GDM1 (cell line): ENCODE results near the gene CPS1.

ENCODE experiments used
- DNase-seq: peaks from one replicate; lab custom pipeline; 2025; lab: John Stamatoyannopoulos, UW

The CPS1 gene

DNA sequence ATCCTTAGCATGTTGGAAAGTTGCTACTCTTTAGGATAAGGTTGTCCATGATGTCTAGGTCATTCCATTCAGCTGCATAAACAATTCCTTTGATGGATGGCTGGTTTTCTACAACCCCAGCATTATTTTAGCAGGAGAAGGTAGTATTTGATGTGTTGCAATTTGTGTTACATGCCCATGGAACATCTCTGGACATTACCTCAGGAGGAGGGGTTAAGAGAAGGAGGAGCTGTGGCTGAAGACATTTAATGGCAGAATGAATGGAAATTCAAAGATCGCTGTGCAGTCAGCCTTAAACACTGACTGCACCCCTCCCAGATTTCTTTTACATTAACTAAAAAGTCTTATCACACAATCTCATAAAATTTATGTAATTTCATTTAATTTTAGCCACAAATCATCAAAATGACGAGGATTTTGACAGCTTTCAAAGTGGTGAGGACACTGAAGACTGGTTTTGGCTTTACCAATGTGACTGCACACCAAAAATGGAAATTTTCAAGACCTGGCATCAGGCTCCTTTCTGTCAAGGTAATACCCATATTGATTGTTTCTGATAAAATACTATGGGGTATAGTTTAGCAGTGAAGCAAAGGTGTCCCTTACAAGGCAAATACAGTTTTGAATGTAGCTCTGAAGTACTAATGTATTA, at the start of gene CPS1:
Gene CPS1, plus strand, starts transcription at position 271 of the 652 bp plus-strand sequence. Its CDS starts 135 bp downstream, at position 406.
- DNase-seq = no peak

- no peak for DNase-seq
These were observed 40.5 kb upstream of the CPS1 start for GRCh38 chr2:210515911-210516310.

- no peak for DNase-seq
These were observed 39.1 kb upstream of the CPS1 start for GRCh38 chr2:210517264-210517663.

- no peak for DNase-seq
These were observed 36.8 kb upstream of the CPS1 start for GRCh38 chr2:210519594-210519993.

- DNase-seq = no peak
These were observed 34.0 kb upstream of the CPS1 start for GRCh38 chr2:210522399-210522798.

GRCh38 chr2:210523650-210524289, 32.6 kb upstream of the CPS1 start:
- no peak for DNase-seq

GRCh38 chr2:210524533-210524932, 31.9 kb upstream of the CPS1 start:
- DNase-seq = no peak

- DNase-seq = no peak
These were observed 29.1 kb upstream of the CPS1 start for GRCh38 chr2:210527286-210527685.

DNA sequence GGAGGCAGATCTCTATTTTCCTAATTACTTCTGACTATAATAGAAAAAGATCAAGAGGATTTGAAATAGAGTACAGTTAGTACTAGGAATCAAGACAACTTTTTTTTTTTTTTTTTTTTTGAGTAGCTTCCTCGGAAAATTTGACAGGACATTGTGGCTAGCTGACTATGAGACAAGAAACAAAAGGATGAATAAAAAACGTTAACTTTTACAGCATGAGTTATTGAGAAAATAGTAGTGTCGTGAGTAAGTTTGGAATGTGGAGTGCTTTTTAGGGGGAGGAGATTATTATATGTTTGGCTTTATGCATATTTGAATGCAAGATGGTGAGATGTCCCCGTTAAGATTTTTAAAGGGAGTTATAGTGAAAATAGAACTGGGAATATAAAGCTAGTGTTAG, 27.7 kb upstream of the CPS1 start:
- DNase-seq = no peak

GRCh38 chr2:210531050-210531449, 25.3 kb upstream of the CPS1 start:
- DNase-seq = no peak

DNA sequence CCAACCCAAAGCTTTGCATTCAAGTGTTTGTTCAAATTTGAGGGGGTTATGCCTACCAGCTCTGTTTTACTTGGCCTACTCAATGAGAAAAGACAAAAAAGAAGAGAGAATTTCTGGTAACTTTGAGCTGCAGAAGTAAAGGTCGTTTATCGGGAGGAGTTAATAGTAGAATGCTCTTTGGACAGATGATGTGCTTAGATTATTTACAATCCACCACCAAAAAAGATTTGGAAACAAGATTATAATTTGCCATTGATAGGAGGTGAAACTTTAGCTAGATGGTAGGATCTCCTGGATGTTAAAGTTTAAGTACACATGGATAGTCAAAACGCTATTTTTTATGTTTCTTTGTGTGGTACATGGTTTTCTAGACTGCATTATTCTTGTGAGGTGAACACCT, 24.9 kb upstream of the CPS1 start:
- no peak for DNase-seq

DNA sequence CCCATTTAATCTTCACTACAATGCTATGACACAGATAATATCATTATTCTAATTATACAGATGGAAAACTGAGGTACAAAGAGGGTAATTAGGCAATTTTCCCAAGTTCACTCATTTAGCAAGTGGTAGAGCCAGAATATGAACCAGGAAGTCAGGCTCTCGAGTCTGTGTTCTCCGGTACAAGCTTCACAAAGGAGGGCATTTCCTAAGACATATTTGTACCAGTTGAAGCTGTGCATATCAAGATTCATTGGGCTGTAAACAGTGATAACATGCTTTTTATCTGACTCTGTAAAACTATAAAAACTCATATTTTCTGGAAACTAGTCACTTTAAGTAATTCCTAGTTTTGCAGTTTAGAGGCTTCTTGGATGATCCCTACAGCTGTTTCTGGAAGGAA, 23.0 kb upstream of the CPS1 start:
- DNase-seq = no peak

- DNase-seq = no peak
These were observed 21.5 kb upstream of the CPS1 start for GRCh38 chr2:210534879-210535278.

DNA sequence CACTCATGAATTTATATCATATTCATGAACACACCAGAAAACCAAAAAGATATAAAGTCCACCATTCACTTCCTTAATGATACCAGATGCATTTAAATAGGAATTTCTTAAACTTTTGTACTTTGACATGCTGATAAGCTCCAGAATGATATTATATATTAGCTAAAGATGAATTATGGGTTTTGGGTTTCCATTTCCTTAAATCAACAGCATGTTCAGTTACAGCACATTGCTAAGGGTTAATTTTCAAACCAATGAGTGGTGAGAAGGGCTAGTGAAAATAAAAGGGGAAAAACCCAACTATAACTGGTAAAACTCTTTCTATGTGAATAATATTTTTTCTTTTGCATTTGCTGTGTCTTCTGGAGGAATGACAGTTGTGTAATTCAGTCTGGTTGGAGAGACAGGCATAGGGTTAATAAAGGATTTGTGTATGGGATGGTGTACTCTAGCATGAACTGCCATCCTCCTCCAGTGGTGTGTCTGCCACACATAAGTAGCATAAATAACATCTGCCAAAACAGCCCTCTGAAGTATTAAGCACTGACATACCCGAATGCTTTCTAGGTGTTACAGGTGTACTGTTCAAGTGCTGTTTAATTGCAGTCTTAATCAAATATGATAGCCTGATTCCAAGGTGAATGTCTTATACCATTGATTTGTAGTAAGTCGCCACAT, 19.3 kb upstream of the CPS1 start:
- DNase-seq = no peak

DNA sequence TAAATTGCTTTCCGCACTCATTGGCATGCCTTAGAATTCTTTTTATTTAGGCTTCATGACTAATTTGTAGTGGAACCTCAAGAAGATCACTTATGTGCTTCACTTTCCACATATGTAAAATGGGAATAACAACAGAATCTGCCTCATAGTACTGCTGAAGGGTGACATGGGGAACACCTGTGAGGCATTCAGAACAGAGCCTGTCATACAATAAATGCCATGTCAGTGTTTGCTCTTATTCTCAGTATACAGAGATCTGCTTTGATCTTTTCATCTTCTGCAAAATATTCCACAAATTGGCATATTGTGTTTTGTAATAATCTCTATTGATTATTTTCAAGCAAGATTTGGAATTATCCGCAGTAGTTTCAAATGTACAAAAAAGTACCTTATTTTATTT, 17.4 kb upstream of the CPS1 start:
- no peak for DNase-seq

DNA sequence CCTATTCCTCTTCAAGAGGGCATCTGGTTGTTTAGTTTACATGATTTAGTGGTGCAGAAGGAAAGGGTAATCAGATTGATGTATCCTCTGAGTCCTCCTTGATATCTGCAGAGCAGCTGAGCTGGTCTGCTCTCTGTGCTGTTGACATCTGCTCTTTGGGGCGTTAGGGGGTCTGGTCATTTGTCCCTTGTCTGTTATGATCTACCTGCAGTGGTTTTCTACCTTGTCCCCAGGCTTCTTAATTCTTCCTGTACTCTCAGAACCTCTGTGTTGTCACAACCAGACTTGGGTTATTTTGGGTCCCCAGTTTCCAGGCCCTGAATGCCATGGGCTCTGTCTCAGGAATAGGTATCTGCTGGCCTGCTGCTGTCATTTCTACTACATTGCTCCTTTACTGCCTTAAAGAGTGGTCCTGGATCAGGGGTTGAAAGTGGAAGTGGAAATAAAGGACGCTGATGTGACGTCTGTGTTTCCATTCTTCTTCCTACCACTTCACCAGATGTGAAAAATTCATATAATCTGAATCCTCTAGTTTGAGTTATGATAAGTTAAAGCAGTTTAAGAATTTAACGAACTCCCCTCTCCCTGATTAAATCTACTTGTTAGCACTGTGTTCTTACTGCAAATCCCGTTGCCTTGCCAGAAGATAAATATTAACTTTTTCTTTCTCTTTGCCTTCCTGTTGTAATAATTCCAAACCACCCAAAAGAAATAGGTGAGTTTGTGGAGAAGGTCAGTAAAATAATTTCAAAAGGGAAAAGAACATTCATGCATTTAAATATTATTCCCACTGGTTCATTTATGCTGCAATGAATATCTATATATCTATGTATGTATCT, 16.6 kb upstream of the CPS1 start:
- DNase-seq = no peak

- DNase-seq = no peak
These were observed 15.9 kb upstream of the CPS1 start for GRCh38 chr2:210540471-210540870.

GRCh38 chr2:210540900-210541289, 15.5 kb upstream of the CPS1 start:
- DNase-seq = no peak

GRCh38 chr2:210541290-210541902, 15.0 kb upstream of the CPS1 start:
- DNase-seq = no peak

DNA sequence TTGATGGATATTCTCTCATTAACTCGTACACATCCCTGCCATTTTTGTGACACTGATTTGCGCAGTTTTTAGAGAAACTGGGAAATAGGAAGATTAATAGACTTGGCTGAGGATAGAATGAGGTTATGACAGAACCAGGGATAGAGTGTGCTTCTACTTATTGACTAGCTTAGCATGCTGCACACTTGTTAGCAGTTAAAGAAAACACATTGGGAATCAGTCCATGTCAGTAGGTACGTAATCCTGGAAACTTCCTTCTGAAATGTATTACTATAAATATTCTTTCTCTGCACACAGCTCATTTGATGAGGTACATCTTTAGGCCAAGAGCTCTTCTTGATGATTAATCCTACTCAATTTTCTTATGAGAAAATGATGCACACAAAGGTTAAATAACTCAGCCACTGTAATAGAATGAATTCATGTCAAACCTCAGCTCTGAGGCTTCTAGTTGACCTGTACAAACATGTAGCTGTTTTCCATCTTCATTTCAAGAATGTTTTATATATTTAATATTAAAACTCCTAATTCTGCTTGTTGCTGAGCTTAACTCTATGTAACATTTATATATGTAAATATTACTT, 12.3 kb upstream of the CPS1 start:
- DNase-seq = no peak

GRCh38 chr2:210544831-210545230, 11.6 kb upstream of the CPS1 start:
- no peak for DNase-seq
